ENCODE data around the gene C5orf63.
"Not testable (repeated sequence)": the region's sequence is repeated elsewhere in the genome, so short reads cannot be mapped to it uniquely, and the experiment has no call there.

Gene C5orf63

DNA sequence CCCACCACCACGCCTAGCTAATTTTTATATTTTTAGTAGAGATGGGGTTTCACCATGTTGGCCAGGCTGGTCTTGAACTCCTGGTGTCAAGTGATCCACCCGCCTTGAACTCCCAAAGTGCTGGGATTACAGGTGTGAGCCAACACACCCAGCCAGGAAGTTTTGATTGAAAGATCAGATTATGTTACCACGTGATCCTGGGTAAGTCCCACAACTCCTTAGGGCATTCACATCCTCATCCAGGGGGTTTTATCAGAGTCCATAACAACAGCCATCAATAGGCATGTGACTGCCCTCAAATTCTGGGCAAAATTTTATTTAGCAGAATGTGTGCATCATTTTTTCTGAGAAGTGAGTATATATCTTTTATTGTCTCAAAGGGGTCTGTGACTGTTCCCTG lies 68.0 kb downstream of the C5orf63 start:
- not testable (repeated sequence) for DNase-seq

DNA sequence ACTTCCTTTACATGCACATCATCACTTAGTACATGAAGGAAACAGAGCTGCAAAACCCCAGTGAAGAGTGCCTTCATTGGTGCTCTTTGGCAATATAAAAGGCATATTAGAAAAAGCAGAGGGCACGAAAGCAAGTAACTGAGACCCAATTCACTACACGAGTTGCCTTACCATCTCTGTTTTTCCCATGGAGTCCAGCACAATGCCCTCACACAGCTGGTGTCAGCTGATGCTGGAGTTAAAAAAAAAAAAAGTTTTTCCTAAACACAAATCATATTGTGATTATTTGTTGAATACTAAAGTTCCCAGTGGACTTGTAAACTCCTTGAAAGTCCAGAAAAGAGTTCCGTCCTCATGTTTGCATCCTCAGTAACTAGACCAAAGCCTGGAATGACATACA lies 68.6 kb downstream of the C5orf63 start:
- DNase-seq = no peak

DNA sequence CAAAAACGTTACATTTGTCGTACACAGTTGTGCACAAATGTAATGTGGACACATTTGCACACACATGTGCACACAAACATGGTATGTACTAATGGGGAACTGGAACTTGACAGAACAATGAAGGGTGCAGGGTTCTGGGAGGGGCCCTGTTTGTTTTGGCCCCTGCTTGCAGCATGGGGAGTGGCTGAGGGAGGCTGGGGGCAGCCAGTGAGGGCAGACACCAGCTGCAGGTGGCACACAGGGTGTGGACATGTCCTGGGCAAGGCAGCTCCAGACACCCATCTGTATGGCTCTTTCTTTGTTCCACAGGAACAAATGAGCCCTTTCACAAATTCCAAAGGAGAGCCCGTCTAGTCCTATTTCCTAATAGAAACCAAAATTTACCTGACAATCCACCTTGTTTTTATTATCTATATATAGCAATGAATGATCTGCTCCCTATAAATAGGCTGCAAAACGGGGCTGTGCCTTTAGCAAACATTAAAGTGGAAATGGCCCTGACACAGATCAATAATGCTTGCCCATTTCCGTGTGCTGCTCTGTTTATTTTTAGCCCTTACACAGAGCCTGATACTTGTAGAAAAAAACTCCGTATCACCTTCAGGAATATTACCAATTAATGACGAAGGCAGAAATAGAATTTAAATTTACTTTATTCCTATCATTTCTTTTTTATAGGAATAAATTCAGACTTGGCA lies 69.4 kb downstream of the C5orf63 start:
- DNase-seq = no peak

DNA sequence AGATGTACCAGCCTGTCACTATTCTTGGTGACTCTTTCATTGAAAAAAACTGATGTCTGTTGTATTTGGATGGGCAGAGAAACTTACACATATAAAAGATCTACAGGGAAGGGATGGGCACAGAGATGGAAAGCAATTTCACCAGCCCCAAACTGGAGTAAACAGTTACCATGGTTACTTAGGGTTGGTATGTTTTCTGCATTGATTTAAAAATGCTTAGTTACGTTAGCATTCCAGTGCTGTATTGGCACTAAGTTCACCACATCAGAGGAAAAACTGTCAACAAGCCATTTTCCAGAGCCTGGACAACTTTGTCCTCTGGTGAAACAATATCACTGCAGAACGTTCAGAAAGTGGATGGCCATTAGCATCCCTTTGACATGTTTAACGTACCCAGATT lies 70.9 kb downstream of the C5orf63 start:
- DNase-seq = no peak

DNA sequence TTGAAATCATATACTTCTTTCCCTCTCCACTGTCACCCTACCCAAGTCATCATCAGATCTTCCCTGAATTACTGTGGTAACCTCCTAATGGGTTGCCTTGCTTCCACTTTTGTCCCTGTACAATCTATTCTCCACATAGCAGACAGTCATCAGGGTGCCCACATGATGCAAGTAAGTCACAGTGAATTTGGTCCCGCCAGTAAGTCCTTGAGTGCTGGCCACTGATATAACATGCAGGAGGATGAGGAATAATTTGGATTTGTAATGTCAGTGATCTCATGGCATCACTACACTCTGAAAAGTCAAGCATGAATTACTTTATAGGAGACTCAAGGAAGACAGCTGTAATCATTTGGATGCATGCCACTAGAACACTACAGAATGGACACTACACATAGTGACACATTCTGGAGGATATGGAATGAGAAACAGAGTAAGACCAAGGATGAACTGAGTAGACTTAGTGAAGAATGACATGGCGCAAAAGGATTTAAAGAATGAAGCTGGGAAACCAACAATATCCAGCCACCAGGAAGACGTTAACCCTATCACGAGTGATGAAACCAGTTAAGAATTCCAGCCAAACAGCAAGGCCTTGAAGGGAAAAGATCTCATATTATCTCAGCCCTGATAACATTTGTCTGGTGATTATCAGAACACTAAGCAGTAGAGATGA lies 71.5 kb downstream of the C5orf63 start:
- no peak for DNase-seq
